Lower lobe of right lung (tissue), 2 donors: ENCODE data around the gene SHISA7. TPM values are rescaled to one million over a fixed set of nuclear protein-coding genes. Genes with fewer than 3 reads are reported as not detected.

Experiments
- ATAC-seq, 2 donors: fragments of 200-7000 bp; cut with Tn5 transposase; one replicate each; pipeline ENCODE4 v1.9.1; 2020 to 2022; ENCODE audit warnings: mild to moderate bottlenecking in 2 of 2, moderate library complexity in 2 of 2
- DNase-seq: peaks from one replicate; pipeline ENCODE4 v3.0.0-alpha.2; 2020
- H3K27ac ChIP-seq: fragments of 200-600 bp; one replicate; pipeline ENCODE4 v1.8.0; 2022
- H3K27me3 ChIP-seq: fragments of 200-600 bp; one replicate; pipeline ENCODE4 v1.8.0; 2022; ENCODE audit warnings: low read depth
- H3K36me3 ChIP-seq: fragments of 200-600 bp; one replicate; pipeline ENCODE4 v1.8.0; 2022; ENCODE audit warnings: mild to moderate bottlenecking
- H3K4me1 ChIP-seq: fragments of 200-600 bp; one replicate; pipeline ENCODE4 v1.8.0; 2022
- H3K4me3 ChIP-seq: fragments of 200-600 bp; one replicate; pipeline ENCODE4 v1.8.0; 2022; ENCODE audit warnings: mild to moderate bottlenecking
- H3K9me3 ChIP-seq: fragments of 200-600 bp; one replicate; pipeline ENCODE4 v1.8.0; 2022
- intact Hi-C: fragments of 100-400 bp; cut with DNase I; formaldehyde crosslinking; loops from one replicate; pipeline ENCODE4 v1.11.0; 2022
- total RNA-seq: library from RNA; stranded (reverse); fragmentation: NEBNext Ultra II Directional; extraction: Animal tissue kit (Norgen Biotek cat#: 25700); gene quantifications from one replicate; pipeline ENCODE4 v1.2.1, GENCODE V29; 2021
- TF ChIP-seq, protein P1 (sequence below): fragments of 200-600 bp; IDR thresholded peaks from one replicate; pipeline ENCODE4 v1.8.0; 2022; ENCODE audit warnings: antibody characterized with exemption, mild to moderate bottlenecking
- donor health status: DM: no; HTN: yes; CAD: no; lungs with severe emphysema.

Gene SHISA7
- total RNA-seq, 1 donor from 2014 or later, result not detected

DNA sequence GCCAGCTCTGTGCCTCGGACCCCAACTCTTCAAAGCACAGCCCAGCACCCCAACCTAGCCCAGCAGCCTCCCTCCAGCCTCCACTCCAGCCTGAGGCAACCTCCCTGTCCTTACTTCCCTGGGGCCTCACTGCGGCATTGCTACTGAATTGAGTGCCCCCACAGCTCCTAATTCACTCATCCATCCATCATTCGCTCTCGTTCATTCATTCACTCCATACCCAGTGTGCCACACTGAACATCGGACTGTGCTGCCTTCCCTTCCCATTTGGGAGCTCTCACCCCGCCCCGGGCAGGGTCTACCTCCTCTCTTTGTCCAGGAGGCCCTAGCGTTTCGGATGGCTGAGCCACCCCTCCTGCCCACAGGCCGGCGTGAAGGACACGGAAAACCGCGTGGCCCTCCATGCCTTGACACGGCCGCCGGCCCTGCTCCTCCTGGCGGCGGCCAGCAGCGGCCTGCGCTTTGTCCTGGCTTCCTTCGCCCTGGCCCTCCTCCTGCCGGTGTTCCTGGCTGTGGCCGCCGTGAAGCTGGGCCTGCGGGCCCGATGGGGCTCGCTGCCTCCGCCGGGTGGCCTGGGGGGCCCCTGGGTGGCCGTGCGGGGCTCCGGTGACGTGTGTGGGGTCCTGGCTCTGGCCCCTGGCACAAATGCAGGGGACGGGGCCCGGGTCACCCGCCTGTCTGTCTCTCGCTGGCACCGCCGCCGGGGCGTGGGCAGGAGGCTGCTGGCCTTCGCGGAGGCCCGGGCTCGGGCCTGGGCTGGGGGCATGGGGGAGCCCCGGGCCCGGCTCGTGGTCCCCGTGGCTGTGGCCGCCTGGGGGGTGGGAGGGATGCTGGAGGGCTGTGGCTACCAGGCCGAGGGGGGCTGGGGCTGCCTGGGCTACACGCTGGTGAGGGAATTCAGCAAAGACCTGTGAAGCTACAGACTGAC is 43.2 kb upstream of the SHISA7 start:
- DNase-seq, result no peak
- ATAC-seq, result no peak
- Histone ChIP-seq H3K27me3 (peaks cover 8% of the 10 kb centered on the region), H3K27ac (peak overlapping the region; percentile 78), H3K36me3 (peaks cover 22% of the 10 kb centered on the region), H3K4me1 (peaks cover 42% of the 10 kb centered on the region), H3K4me3 (peak overlapping the region; percentile 71), H3K9me3 (no peaks in the 10 kb centered on the region)
- intact Hi-C loops, result no loop called here
- TF ChIP-seq, protein P1, sequence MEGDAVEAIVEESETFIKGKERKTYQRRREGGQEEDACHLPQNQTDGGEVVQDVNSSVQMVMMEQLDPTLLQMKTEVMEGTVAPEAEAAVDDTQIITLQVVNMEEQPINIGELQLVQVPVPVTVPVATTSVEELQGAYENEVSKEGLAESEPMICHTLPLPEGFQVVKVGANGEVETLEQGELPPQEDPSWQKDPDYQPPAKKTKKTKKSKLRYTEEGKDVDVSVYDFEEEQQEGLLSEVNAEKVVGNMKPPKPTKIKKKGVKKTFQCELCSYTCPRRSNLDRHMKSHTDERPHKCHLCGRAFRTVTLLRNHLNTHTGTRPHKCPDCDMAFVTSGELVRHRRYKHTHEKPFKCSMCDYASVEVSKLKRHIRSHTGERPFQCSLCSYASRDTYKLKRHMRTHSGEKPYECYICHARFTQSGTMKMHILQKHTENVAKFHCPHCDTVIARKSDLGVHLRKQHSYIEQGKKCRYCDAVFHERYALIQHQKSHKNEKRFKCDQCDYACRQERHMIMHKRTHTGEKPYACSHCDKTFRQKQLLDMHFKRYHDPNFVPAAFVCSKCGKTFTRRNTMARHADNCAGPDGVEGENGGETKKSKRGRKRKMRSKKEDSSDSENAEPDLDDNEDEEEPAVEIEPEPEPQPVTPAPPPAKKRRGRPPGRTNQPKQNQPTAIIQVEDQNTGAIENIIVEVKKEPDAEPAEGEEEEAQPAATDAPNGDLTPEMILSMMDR, result no peak

DNA sequence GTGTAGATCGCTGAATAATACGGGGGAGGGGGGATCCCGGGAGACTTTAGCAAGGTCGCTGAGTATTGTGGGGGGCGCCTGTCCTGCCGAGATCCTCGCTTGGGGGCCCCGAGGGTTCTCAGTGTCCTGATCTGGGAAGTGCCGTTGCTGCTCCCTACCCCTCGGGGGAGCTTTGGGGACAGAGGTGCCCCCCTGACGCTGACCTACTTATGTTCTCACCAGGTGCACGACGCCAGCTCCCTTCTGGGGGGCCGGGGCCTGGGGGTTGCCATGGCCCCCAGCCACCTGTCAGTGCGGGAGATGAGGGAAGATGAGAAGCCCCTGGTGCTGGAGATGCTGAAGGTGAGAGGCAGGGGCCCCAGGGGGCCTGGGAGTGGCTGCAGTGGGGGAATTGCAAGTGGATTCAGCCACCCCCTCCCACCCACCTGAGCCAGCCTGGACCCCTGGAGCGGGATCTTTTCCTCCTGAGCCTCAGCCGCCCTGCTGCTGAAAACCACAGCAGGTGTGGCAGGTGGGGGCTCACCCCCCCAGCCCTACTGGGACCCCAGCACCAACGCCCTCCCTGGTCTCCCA is 42.4 kb upstream of the SHISA7 start:
- Histone ChIP-seq H3K27me3 (peaks cover 8% of the 10 kb centered on the region), H3K27ac (peak overlapping the region; percentile 77), H3K36me3 (peaks cover 28% of the 10 kb centered on the region), H3K4me3 (peak overlapping the region; percentile 71), H3K9me3 (no peaks in the 10 kb centered on the region), H3K4me1 (peaks cover 38% of the 10 kb centered on the region)
- ATAC-seq, result no peak
- TF ChIP-seq, protein P1, result no peak
- intact Hi-C loops, result no loop called here
- no peak for DNase-seq

DNA sequence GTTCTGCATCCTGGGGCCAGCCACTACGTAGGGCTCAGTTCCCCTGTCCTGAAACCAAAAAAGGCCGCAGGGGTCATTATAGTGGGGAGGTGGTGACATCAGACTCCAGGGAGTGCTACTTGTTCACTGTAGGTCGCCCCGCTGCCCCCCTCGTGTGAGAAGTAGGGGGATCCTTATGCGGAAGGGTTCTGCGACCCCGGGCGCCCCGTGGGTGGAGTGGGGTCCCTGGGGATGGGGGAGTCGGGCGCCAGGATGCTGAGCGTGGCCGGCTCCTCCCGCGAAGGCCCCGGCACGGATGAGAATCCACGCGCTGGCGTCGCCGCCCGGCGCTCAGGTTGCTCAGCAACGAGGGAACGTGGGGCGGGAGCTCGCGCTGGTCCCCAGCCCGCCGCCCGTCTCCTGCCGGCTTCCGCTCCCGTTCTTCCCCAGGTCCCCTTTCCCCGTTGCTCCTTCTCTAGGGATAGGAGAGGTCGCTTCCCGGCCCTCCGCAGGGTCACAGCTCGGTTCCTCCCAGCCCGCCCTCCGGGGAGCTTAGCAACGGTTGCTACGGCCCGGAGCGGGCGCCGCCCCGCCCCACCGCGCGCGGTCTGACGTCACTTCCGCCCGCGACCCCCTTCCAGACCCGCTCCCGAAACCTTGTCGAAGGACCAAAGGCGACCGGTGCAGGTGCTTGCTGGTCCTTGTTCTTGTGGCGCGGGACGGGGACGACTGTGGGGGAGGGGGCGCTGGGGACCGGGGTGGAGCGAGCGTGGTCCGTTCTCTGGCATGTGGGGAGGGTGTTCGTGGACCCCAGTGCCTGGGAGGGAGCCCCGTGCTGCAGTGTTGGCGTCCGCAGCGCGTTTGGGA is 41.7 kb upstream of the SHISA7 start, which contains the start of gene NAT14:
Gene NAT14 (plus strand): TSS at position 596 of the 846 bp plus-strand sequence. CDS start 521 bp downstream, outside the sequence.
- intact Hi-C loops, result no loop called here
- DNase-seq (no peak), ATAC-seq (peak; percentile 62 to 65)
- Histone ChIP-seq H3K4me3 (peak within 1 kb of the TSS; percentile 71), H3K27me3 (peaks cover 8% of the 10 kb centered on the region), H3K36me3 (peaks cover 28% of the 10 kb centered on the region), H3K9me3 (no peaks in the 10 kb centered on the region), H3K27ac (peak within 1 kb of the TSS; percentile 77), H3K4me1 (peaks cover 38% of the 10 kb centered on the region)
- TF ChIP-seq, protein P1, result no peak

DNA sequence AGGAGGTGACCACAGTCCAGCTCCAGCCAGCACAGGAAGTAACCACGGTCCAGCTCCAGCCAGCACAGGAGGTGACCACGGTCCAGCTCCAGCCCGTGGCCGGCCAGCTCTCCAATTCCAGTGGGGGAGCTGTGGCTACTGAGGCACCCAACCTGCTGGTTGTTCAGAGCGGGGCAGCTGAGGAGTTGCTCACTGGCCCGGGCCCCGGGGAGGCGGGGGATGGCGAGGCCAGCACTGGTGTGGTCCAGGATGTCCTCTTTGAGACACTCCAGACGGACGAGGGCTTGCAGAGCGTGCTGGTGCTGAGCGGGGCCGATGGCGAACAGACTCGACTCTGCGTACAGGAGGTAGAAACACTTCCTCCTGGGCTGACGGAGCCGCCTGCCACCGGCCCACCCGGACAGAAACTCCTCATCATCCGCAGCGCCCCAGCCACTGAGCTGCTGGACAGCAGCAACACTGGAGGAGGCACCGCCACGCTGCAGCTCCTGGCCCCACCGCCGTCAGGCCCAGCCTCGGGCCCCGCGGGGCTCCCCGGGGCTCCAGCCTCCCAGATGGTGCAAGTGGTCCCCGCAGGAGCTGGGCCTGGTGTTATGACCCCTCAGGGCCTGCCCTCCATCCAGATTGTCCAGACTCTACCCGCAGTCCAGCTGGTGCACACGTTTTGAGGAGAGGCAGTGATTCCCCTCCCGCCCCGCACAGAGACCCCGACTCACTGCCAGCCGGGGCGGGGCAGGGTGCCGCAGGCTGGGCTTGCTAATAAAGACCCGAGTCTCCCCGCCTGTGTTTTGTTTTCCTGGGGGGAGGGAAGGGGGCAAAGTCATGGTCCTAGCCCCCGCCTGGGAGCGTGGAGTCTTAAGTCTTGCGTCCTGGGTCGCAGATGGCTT is 40.8 kb upstream of the SHISA7 start:
- intact Hi-C loops, result no loop called here
- peak overlapping the region; percentile 77 for H3K27ac ChIP-seq
- peaks cover 28% of the 10 kb centered on the region for H3K36me3 ChIP-seq
- peak overlapping the region; percentile 71 for H3K4me3 ChIP-seq
- H3K27me3 ChIP-seq, result no peaks in the 10 kb centered on the region
- TF ChIP-seq, protein P1, result no peak
- H3K9me3 ChIP-seq, result no peaks in the 10 kb centered on the region
- no peak for ATAC-seq
- DNase-seq, result no peak
- peaks cover 38% of the 10 kb centered on the region for H3K4me1 ChIP-seq
